Adrenal gland (tissue), 12 donors: ENCODE results near the gene ZNF780B. TPM values are rescaled to one million over a fixed set of nuclear protein-coding genes. Genes with fewer than 3 reads are reported as not detected.
"Not testable (repeated sequence)": the region's sequence is repeated elsewhere in the genome, so short reads cannot be mapped to it uniquely, and the experiment has no call there.

Experiments used
- DNase-seq, 7 donors: peaks; one replicate each; pipeline ENCODE4 v3.0.0-alpha.2; 2019 to 2020
- H3K27ac ChIP-seq, 5 donors: fragments of 200-600 bp; sonication (generic) in 4 of 5; 1 replicate in 3 of 5; 2 replicates in 2 of 5; pipeline versions ENCODE4 v1.5.1 to v1.8.0; 2016 to 2020; ENCODE audit warnings: mild to moderate bottlenecking in 1 of 5
- H3K27me3 ChIP-seq: fragments of 200-600 bp; 2 replicates; pipeline ENCODE4 v1.8.0; 2021
- H3K36me3 ChIP-seq, 2 donors: fragments of 200-600 bp; replicated peaks in 1 of 2; 1 replicate in 1 of 2; 2 replicates in 1 of 2; pipeline versions ENCODE4 v1.5.1 to v1.8.0; 2018 to 2022
- H3K4me1 ChIP-seq, 2 donors: fragments of 200-600 bp; replicated peaks in 1 of 2; 1 replicate in 1 of 2; 2 replicates in 1 of 2; pipeline versions ENCODE4 v1.5.1 to v1.8.0; 2018 to 2021
- H3K4me3 ChIP-seq, 4 donors: fragments of 200-600 bp; sonication (generic) in 3 of 4; one replicate each; pipeline ENCODE4 v1.5.1; 2016 to 2018
- H3K9me3 ChIP-seq, 3 donors: fragments of 200-600 bp; sonication (generic) in 1 of 3; replicated peaks in 1 of 3; 1 replicate in 2 of 3; 2 replicates in 1 of 3; pipeline versions ENCODE4 v1.5.1 to v1.8.0; 2016 to 2021
- POLR2A ChIP-seq, 2 donors: fragments of 450-650 bp; IDR thresholded peaks; one replicate each; pipeline ENCODE4 v1.6.1; 2017; ENCODE audit warnings: antibody characterized with exemption in 2 of 2, mild to moderate bottlenecking in 2 of 2, moderate library complexity in 1 of 2
- WGBS, 4 donors: extraction: QIAGEN DNeasy Blood & Tissue Kit in 2 of 4; methylation state at CpG; one replicate each; pipeline versions ENCODE4 v1.1.5 to v1.1.7; 2013 to 2017; 5-methylcytosine and 5-hydroxymethylcytosine counted together
- intact Hi-C, 2 donors: fragments of 100-400 bp; cut with DNase I; formaldehyde crosslinking; loops; one replicate each; pipeline versions ENCODE4 v1.14.1 to v1.15.0; 2022 to 2023
- polyA plus RNA-seq, 3 donors: library from polyadenylated mRNA; stranded (reverse); fragments of 200-250 nt in 2 of 3; fragments of 350-450 nt in 1 of 3; fragmentation: Illumina TruSeq in 1 of 3; extraction: RNeasy Lipid Tissue Mini Kit (QIAGEN cat#74804) in 1 of 3; gene quantifications; one replicate each; pipeline ENCODE4 v1.2.3, GENCODE V29; 2013 to 2014
- total RNA-seq, 9 donors: library from RNA; depleted of rRNA in 4 of 9; stranded (reverse); fragments of >200 nt in 4 of 9; fragments of 120-200 nt in 1 of 9; fragmentation: NEBNext Ultra II Directional in 1 of 9; extraction: Animal tissue kit (Norgen Biotek cat#: 25700) in 1 of 9; gene quantifications; one replicate each; pipeline versions ENCODE4 v1.1.0 to v1.2.4, GENCODE V29; 2013 to 2023
- TF ChIP-seq, protein P1 (sequence below), 6 experiments: fragments of 450-650 bp in 4 of 6; fragments of 200-600 bp in 2 of 6; sonication (generic) in 1 of 6; IDR thresholded peaks; 1 replicate in 5 of 6; 2 replicates in 1 of 6; pipeline versions ENCODE4 v1.5.1 to v1.8.0; 2016 to 2021; ENCODE audit warnings: antibody characterized with exemption in 6 of 6, mild to moderate bottlenecking in 2 of 6, moderate library complexity in 1 of 6
- donor health status: healthy with polysubstance abuse.
- donor health status: Bipolar disorder and iron deficiency.
- donor health status: DM: yes; HTN: yes; CAD: no.
- donor health status: DM: no; HTN: no; CAD: no.
- donor health status: DM: no; HTN: no; CAD: no.
- donor health status: DM: yes; HTN: yes; CAD: no.

Gene ZNF780B
- total and polyA plus RNA-seq, 12 donors: 7.9 to 31.4 (median 16.5) TPM

DNA sequence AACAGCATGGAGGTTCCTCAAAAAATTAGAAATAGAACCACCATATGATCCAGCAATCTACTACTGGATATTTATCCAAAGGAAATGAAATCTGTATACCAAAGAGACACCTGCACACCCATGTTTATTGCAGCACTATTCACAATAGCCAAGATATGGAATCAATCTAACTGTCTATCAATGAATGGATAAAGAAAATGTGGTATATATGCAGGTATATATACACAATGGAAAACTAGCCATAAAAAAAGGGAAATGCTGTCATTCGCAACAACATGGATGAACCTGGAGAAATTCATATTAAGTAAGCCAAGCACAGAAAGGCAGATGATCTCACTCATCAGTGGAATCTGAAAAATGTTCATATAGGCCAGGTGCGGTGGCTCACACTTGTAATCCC is 2.5 kb downstream of the ZNF780B start:
- intact Hi-C loops: no loop called here
- no peak for DNase-seq
- Histone ChIP-seq H3K27me3 (no peaks in the 10 kb centered on the region), H3K9me3 (peaks cover 0 to 9% (median 0%) of the 10 kb centered on the region in 3 donors), H3K36me3 (no peaks in the 10 kb centered on the region), H3K4me3 (no peak overlapping the region), H3K27ac (no peak overlapping the region), H3K4me1 (peaks cover 4 to 13% of the 10 kb centered on the region in 2 donors)
- TF ChIP-seq, protein P1, sequence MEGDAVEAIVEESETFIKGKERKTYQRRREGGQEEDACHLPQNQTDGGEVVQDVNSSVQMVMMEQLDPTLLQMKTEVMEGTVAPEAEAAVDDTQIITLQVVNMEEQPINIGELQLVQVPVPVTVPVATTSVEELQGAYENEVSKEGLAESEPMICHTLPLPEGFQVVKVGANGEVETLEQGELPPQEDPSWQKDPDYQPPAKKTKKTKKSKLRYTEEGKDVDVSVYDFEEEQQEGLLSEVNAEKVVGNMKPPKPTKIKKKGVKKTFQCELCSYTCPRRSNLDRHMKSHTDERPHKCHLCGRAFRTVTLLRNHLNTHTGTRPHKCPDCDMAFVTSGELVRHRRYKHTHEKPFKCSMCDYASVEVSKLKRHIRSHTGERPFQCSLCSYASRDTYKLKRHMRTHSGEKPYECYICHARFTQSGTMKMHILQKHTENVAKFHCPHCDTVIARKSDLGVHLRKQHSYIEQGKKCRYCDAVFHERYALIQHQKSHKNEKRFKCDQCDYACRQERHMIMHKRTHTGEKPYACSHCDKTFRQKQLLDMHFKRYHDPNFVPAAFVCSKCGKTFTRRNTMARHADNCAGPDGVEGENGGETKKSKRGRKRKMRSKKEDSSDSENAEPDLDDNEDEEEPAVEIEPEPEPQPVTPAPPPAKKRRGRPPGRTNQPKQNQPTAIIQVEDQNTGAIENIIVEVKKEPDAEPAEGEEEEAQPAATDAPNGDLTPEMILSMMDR (IDR thresholded peaks at IDR 0.05): no peak
- no peak for TF ChIP-seq POLR2A (IDR thresholded peaks at IDR 0.05)
- WGBS, 4 donors: 97 to 100% (median 97%) methylated on average over 2 of the region's 2 CpGs

DNA sequence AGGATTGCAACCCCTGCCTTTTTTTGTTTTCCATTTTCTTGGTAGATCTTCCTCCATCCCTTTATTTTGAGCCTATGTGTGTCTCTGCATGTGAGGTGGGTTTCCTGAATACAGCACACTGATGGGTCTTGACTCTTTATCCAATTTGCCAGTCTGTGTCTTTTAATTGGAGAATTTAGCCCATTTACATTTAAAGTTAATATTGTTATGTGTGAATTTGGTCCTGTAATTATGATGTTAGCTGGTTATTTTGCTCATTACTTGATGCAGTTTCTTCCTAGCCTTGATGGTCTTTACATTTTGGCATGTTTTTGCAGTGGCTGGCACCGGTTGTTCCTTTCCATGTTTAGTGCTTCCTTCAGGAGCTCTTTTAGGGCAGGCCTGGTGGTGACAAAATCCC is 14.3 kb downstream of the ZNF780B start:
- H3K27me3 ChIP-seq, DNase-seq, H3K4me1 ChIP-seq, H3K4me3 ChIP-seq, H3K27ac ChIP-seq, intact Hi-C loops: not testable (repeated sequence)
- peaks cover 0 to 32% (median 7%) of the 10 kb centered on the region in 3 donors for H3K9me3 ChIP-seq
- H3K36me3 ChIP-seq: peaks cover 0 to 27% of the 10 kb centered on the region in 2 donors
- WGBS, 4 donors: 94 to 100% (median 95%) methylated on average over 1 of the region's 1 CpG

DNA sequence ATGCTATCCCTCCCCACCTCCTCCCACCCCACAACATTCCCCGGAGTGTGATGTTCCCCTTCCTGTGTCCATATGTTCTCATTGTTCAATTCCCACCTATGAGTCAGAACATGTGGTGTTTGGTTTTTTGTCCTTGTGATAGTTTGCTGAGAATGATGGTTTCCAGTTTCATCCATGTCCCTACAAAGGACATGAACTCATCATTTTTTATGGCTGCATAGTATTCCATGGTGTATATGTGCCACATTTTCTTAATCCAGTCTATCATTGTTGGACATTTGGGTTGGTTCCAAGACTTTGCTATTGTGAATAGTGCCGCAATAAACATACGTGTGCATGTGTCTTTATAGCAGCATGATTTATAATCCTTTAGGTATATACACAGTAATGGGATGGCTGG is 18.0 kb downstream of the ZNF780B start:
- WGBS, 4 donors: 98 to 100% (median 100%) methylated on average over 1 to 3 of the region's 3 CpGs

DNA sequence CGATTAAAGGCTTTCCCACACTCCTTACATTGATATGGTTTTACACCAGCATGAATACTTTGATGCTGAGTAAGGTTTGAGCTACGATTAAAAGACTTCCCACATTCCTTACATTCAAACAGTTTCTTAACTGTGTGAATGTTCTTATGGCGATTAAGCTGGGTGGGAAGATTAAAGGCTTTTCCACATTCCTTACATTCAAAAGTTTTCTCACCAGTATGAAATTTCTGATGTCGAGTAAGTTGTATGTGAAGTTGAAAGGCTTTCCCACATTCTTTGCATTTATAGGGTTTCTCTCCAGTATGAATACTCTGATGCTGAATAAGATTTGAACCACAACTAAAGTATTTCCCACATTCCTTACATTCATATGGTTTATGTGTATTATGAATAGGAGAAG is 20.0 kb downstream of the ZNF780B start:
- TF ChIP-seq POLR2A (IDR thresholded peaks at IDR 0.05): no peak
- TF ChIP-seq, protein P1 (IDR thresholded peaks at IDR 0.05): no peak
- Histone ChIP-seq H3K36me3 (no peaks in the 10 kb centered on the region), H3K9me3 (peaks cover 0 to 57% (median 5%) of the 10 kb centered on the region in 3 donors)

More for the DNA sequence above, 18.0 kb downstream of the ZNF780B start:
- H3K27ac ChIP-seq, DNase-seq, H3K36me3 ChIP-seq, intact Hi-C loops, H3K4me1 ChIP-seq, H3K27me3 ChIP-seq, H3K4me3 ChIP-seq: not testable (repeated sequence)
- H3K9me3 ChIP-seq: peaks cover 0 to 52% (median 0%) of the 10 kb centered on the region in 3 donors

DNA sequence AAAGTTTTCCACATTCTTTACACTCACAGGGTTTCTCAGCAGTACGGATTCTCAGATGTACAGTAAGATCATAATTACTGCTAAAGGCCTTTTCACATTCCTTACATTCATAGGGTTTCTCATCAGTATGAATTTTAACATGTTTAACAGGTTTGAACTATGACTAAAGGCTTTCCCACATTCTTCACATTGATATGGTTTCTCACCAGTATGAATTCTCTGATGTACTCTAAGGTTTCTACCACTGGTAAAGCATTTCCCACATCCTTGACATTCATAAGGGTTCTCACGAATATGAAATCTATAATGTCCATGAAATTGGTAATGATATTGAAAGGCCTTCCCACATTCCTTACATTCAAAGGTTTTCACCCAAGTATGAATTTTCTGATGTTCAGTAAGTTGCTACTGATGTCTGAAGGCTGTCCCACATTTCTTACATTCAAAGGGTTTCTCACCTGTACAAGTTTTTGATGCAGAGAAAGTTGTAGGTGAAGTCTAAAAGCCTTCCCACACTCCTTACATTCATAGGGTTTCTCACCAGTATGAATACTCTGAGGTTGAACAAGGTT is 22.0 kb downstream of the ZNF780B start:
- Histone ChIP-seq H3K36me3 (no peaks in the 10 kb centered on the region), H3K4me1 (no peaks in the 10 kb centered on the region), H3K27ac (no peak overlapping the region), H3K27me3 (no peaks in the 10 kb centered on the region), H3K4me3 (no peak overlapping the region), H3K9me3 (peaks cover 0 to 64% (median 5%) of the 10 kb centered on the region in 3 donors)
- WGBS, 4 donors: 92 to 98% (median 94%) methylated on average over 2 of the region's 2 CpGs
- TF ChIP-seq, protein P1 (IDR thresholded peaks at IDR 0.05): no peak
- TF ChIP-seq POLR2A (IDR thresholded peaks at IDR 0.05): no peak
- no peak for DNase-seq
- intact Hi-C loops: no loop called here

More for the DNA sequence above, 20.0 kb downstream of the ZNF780B start:
- no peak overlapping the region for H3K4me3 ChIP-seq
- no peaks in the 10 kb centered on the region for H3K4me1 ChIP-seq
- 94 to 98% (median 97%) methylated on average over 4 of the region's 4 CpGs for WGBS, 4 donors
- DNase-seq: no peak
- no peaks in the 10 kb centered on the region for H3K27me3 ChIP-seq
- intact Hi-C loops: no loop called here
- H3K27ac ChIP-seq: no peak overlapping the region
